Activated CD8-positive, alpha-beta memory T cell treated with anti-CD3 and anti-CD28 coated beads, Interleukin-2, amount 10 ng/mL, durations not matched to agents 7 days and 5 days (primary cell): ENCODE data around the gene LRMDA. TPM values are rescaled to one million over a fixed set of nuclear protein-coding genes. Genes with fewer than 3 reads are reported as not detected.

ENCODE experiments used
- ATAC-seq: fragments of 150-1000 bp; cut with Tn5 transposase; one replicate; pipeline ENCODE4 v1.10.0; 2021; ENCODE audit warnings: moderate library complexity
- CTCF ChIA-PET: fragments of 350-600 bp; sonication (Branson Sonifier 250); formaldehyde crosslinking; loops from one replicate; lab custom pipeline; 2021; ENCODE audit warnings: antibody characterized with exemption; lab: Charles Lee
- DNase-seq: peaks from one replicate; pipeline ENCODE4 v3.0.0-alpha.2; 2020
- H3K27ac Mint-ChIP-seq: one replicate; pipeline ENCODE4 v1.8.0; 2021; ENCODE audit warnings: mild to moderate bottlenecking, mixed read lengths
- H3K27me3 Mint-ChIP-seq: one replicate; pipeline ENCODE4 v1.8.0; 2021; ENCODE audit warnings: mixed read lengths
- H3K36me3 Mint-ChIP-seq: one replicate; pipeline ENCODE4 v1.8.0; 2021; ENCODE audit warnings: mild to moderate bottlenecking, mixed read lengths
- H3K4me1 Mint-ChIP-seq: one replicate; pipeline ENCODE4 v1.8.0; 2021; ENCODE audit warnings: mixed read lengths
- H3K4me3 Mint-ChIP-seq: one replicate; pipeline ENCODE4 v1.8.0; 2021; ENCODE audit warnings: mild to moderate bottlenecking, moderate library complexity, mixed read lengths
- H3K9me3 Mint-ChIP-seq: one replicate; pipeline ENCODE4 v1.8.0; 2022; ENCODE audit warnings: low read depth, mixed read lengths
- total RNA-seq, 2 experiments: library from RNA; stranded (reverse); gene quantifications; one replicate each; pipeline ENCODE4 v1.2.3, GENCODE V29; 2021

Gene LRMDA
- total RNA-seq, 2 experiments from 2014 or later, result not detected

DNA sequence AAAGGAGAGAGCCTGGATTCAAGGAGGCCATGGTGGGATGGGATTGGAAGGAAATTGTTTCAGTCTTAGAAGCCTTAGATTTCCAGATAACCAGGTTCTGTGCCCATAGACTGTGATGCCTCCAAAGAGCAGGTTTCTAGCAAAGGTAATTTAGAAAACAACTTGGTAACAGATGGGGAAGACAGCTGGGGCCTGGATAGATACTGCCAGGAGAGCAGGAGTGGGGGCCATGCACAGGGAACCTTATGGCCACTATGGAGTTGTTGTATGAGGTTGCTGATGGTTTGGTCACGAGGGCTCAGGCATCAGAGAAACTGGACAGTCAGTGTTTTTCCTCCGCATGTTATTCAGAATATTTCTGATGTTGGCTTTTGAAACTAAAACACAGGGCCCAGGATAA, 901.9 kb downstream of the LRMDA start:
- no peaks in the 10 kb centered on the region for H3K27me3 Mint-ChIP-seq
- CTCF ChIA-PET, result no interaction called here
- DNase-seq, result no peak
- H3K4me1 Mint-ChIP-seq, result no peaks in the 10 kb centered on the region
- H3K36me3 Mint-ChIP-seq, result no peaks in the 10 kb centered on the region
- H3K27ac Mint-ChIP-seq, result no peak overlapping the region
- no peak for ATAC-seq
- H3K4me3 Mint-ChIP-seq, result no peak overlapping the region
- no peaks in the 10 kb centered on the region for H3K9me3 Mint-ChIP-seq

DNA sequence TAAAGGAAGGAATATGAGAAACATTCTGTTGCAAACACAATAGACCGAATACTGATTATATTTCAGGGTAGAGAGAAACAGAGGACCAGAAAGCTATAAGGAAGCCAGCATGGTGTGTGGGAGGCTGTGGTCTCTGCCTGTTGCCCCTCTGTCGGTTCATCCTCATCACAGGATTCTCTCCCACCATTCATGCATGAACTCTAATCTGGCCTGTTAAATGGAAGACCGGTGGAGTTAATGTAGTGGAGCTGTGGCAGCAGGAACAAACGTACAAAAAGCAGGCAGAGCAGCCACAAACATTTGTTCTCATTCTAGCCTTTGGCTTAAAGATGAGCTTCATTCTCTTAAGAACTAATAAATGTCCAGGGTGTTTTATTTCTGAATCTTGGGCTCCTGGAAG, 902.4 kb downstream of the LRMDA start:
- CTCF ChIA-PET, result no interaction called here
- no peaks in the 10 kb centered on the region for H3K27me3 Mint-ChIP-seq
- no peaks in the 10 kb centered on the region for H3K36me3 Mint-ChIP-seq
- ATAC-seq (no peak), DNase-seq (no peak)
- H3K4me3 Mint-ChIP-seq, result no peak overlapping the region
- no peak overlapping the region for H3K27ac Mint-ChIP-seq
- no peaks in the 10 kb centered on the region for H3K4me1 Mint-ChIP-seq
- H3K9me3 Mint-ChIP-seq, result no peaks in the 10 kb centered on the region

DNA sequence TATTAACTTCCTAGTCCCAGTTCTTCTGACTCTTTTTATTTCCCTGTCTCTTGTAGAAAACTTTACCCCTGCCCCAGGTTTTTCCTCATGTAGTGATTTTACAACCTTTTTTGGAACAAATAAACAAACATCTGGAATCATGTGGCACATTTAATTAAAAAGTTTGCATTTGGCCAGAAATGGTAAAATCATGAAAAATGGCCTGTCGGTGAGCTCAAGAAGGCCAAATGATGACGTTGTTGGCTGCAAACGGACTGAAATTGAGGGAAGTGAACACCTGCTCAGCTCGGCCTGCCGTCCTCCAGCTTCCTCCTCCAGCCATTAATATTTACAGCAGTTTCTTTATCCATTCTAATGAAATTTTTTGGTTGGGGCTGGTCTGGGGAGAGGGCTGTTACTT, 902.8 kb downstream of the LRMDA start:
- Mint-ChIP-seq H3K36me3 (no peaks in the 10 kb centered on the region), H3K27me3 (no peaks in the 10 kb centered on the region), H3K9me3 (no peaks in the 10 kb centered on the region), H3K4me3 (no peak overlapping the region), H3K27ac (no peak overlapping the region), H3K4me1 (no peaks in the 10 kb centered on the region)
- CTCF ChIA-PET, result no interaction called here
- no peak for ATAC-seq
- no peak for DNase-seq

DNA sequence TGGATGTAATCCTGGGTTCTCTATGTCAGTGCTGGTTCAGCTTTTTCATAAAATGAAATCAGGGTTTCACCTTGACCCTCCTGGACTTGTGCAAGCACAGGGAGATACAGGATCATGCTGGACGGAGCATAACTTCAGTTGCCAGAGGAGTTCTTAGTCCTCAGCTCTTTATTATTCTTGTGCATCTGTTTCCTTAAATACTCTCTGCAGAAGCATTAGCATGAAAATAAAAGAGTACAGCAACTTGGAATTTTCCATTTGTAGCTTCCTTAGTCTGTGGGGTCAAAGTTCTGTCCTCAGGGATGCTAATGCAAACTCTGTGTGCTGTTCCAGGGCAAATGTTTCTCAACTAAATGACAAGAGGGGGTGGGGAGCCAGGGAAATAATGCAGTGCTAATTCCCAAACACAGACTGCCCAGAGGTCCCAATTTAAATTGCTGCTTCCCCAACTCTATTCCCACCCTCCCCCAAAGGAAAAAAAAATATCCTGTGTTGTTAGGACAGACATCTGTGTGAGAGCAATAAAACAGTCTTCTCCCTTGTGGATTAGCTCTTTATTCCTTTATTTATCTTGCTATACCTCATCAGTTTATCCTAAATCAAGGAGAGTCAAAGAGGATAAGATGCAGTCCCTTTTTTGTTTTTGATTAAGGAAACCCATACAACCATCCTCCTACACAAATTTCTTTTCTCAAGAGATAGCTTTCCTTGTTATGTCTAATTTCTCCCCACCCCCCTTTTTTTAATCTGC, 905.0 kb downstream of the LRMDA start:
- no peaks in the 10 kb centered on the region for H3K27me3 Mint-ChIP-seq
- CTCF ChIA-PET, result no interaction called here
- no peaks in the 10 kb centered on the region for H3K9me3 Mint-ChIP-seq
- DNase-seq (no peak), ATAC-seq (no peak)
- no peaks in the 10 kb centered on the region for H3K36me3 Mint-ChIP-seq
- no peak overlapping the region for H3K27ac Mint-ChIP-seq
- H3K4me1 Mint-ChIP-seq, result no peaks in the 10 kb centered on the region
- H3K4me3 Mint-ChIP-seq, result no peak overlapping the region

DNA sequence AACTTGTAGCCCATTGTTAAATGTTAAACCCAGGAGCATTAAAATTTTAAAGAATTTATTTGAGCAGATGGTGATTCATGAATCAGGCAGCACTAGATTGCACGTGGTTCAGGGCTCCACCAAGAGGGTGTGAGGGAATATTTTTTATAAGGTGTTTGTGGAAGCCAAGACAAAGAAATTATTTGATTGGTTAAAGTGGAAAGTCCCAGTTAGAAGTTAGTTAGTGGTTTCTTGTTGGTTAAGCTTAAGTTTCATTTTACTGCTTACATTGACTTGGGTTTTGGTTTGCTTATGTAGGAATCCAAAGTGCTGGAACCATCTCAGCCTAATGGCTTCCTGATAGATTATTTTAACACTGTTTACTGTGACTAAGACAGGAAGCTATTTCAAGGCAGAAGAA, 906.2 kb downstream of the LRMDA start:
- H3K4me1 Mint-ChIP-seq, result no peaks in the 10 kb centered on the region
- ATAC-seq (no peak), DNase-seq (no peak)
- H3K4me3 Mint-ChIP-seq, result no peak overlapping the region
- no peaks in the 10 kb centered on the region for H3K9me3 Mint-ChIP-seq
- CTCF ChIA-PET, result no interaction called here
- no peak overlapping the region for H3K27ac Mint-ChIP-seq
- no peaks in the 10 kb centered on the region for H3K36me3 Mint-ChIP-seq
- H3K27me3 Mint-ChIP-seq, result no peaks in the 10 kb centered on the region

DNA sequence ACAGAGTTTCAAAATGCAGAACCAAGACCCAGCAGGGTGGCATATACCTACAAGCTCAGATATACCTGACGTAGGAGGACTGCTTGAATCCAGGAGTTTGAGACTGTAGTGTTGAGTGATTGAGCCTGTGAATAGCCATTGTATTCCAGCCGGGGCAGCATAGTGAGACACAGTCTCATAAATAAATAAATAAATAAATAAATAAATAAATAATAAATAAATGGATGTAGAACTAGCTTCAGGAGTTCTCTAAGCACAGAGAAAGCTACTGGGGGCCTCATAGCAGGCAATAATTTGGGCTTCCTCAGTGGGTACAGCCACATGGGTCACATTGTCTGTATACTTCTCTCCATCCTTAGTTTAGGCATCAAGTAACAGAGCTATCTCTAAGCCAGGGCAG, 906.8 kb downstream of the LRMDA start:
- ATAC-seq, result no peak
- no peak for DNase-seq
- no peaks in the 10 kb centered on the region for H3K4me1 Mint-ChIP-seq
- no peaks in the 10 kb centered on the region for H3K27me3 Mint-ChIP-seq
- H3K27ac Mint-ChIP-seq, result no peak overlapping the region
- H3K4me3 Mint-ChIP-seq, result no peak overlapping the region
- H3K9me3 Mint-ChIP-seq, result no peaks in the 10 kb centered on the region
- CTCF ChIA-PET, result no interaction called here
- no peaks in the 10 kb centered on the region for H3K36me3 Mint-ChIP-seq

DNA sequence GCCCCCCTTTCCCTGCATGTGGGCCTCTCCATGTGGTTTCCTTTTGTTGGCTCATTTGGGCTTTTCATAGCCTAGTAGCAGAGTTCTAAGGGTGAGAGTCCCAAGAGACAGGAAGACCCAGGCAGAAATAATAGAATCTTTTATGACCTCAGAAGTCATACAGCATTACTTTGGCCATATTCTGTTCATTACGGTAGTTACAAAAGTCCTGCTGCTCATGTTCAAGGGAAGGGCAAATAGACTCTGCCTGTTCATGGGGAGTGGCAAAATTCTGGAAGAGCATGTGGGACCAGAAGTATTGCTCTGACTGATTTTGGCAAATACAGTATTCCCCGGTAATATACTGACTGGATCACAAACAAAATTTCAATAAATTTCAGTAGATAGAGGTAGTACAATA, 910.3 kb downstream of the LRMDA start:
- Mint-ChIP-seq H3K4me1 (no peaks in the 10 kb centered on the region), H3K27ac (no peak overlapping the region), H3K4me3 (no peak overlapping the region), H3K27me3 (no peaks in the 10 kb centered on the region), H3K9me3 (no peaks in the 10 kb centered on the region), H3K36me3 (no peaks in the 10 kb centered on the region)
- DNase-seq (no peak), ATAC-seq (no peak)
- CTCF ChIA-PET, result no interaction called here

DNA sequence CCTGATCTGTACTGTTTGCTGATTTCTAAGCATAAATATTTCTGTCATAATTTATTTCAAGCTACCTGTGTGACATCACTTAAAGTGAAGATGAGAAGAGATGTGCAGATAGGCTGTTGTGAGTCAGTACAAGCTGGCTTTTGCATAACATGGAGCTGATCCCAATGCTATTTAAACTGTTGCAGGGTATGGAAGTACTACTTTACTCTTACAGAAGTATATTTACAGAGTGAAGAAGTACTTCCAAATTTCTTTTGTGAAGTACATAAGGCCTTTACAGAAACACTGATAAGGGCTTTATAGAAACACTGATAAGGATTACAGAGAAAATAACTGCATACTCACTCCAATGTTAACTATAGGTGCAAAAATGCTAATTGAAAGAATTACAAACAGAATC, 911.6 kb downstream of the LRMDA start:
- H3K27me3 Mint-ChIP-seq, result no peaks in the 10 kb centered on the region
- CTCF ChIA-PET, result no interaction called here
- H3K9me3 Mint-ChIP-seq, result no peaks in the 10 kb centered on the region
- no peaks in the 10 kb centered on the region for H3K4me1 Mint-ChIP-seq
- no peak for DNase-seq
- H3K4me3 Mint-ChIP-seq, result no peak overlapping the region
- H3K27ac Mint-ChIP-seq, result no peak overlapping the region
- no peaks in the 10 kb centered on the region for H3K36me3 Mint-ChIP-seq
- ATAC-seq, result no peak

DNA sequence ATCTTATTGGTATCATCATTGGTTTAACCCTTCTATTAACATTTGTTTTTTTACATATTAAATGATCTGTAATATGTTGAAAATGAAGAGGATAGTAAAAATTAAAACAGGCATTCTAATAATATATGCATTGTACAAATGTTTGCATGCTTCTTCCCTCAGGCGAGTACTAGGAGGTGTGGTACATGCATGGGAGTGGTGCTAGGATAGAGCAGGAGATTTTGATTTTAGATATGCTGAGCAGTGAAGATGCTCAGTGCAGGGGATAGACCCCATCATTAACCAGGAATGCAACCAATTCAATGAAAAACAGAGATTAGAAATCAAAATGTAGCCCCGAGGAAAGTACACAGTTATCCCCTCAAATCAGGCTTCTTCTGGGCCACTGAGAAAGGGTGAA, 916.4 kb downstream of the LRMDA start:
- H3K36me3 Mint-ChIP-seq, result no peaks in the 10 kb centered on the region
- no peak overlapping the region for H3K4me3 Mint-ChIP-seq
- no peaks in the 10 kb centered on the region for H3K27me3 Mint-ChIP-seq
- no peak for ATAC-seq
- H3K9me3 Mint-ChIP-seq, result no peaks in the 10 kb centered on the region
- H3K27ac Mint-ChIP-seq, result no peak overlapping the region
- CTCF ChIA-PET, result no interaction called here
- no peaks in the 10 kb centered on the region for H3K4me1 Mint-ChIP-seq
- no peak for DNase-seq

DNA sequence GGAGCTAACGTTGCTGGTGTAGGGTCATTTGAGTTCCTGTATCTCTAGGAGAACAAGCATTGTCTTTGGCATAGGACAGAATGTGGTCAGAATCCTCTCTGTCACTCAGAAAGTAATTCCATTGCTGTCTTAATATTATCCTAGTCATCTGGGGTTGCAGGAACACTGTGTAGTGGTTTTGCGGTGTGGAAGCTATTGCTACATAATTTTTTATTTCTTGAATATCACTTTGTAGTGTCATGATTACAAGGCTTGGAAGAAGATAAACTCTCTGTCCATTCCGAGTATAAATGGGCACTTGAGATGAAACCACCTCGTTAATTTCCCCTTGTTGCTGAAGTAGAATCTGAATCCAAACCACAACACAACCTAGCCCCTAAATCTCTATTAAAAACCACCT, 919.2 kb downstream of the LRMDA start:
- Mint-ChIP-seq H3K4me1 (no peaks in the 10 kb centered on the region), H3K9me3 (no peaks in the 10 kb centered on the region), H3K27me3 (no peaks in the 10 kb centered on the region), H3K36me3 (no peaks in the 10 kb centered on the region), H3K27ac (no peak overlapping the region), H3K4me3 (no peak overlapping the region)
- CTCF ChIA-PET, result no interaction called here
- ATAC-seq (no peak), DNase-seq (no peak)

DNA sequence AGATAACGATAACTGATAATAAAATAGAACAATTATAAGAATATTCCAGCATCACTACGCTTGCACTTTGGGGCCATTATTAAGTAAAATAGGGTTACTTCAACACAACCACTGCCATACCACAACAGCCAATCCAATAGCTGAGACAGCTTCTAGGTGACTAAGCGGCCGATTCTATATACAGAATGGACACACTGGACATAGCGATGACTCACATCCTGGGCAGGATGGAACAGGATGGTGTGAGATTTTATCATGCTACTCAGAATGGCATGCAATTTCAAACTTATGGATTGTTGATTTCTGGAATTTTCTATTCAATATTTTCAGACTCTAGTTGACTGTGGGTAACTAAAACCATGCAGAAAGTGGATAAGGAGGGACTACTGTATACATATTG, 920.9 kb downstream of the LRMDA start:
- Mint-ChIP-seq H3K27me3 (no peaks in the 10 kb centered on the region), H3K9me3 (peaks cover 3% of the 10 kb centered on the region), H3K27ac (no peak overlapping the region), H3K4me3 (no peak overlapping the region), H3K4me1 (no peaks in the 10 kb centered on the region), H3K36me3 (no peaks in the 10 kb centered on the region)
- CTCF ChIA-PET, result no interaction called here
- DNase-seq (no peak), ATAC-seq (no peak)

DNA sequence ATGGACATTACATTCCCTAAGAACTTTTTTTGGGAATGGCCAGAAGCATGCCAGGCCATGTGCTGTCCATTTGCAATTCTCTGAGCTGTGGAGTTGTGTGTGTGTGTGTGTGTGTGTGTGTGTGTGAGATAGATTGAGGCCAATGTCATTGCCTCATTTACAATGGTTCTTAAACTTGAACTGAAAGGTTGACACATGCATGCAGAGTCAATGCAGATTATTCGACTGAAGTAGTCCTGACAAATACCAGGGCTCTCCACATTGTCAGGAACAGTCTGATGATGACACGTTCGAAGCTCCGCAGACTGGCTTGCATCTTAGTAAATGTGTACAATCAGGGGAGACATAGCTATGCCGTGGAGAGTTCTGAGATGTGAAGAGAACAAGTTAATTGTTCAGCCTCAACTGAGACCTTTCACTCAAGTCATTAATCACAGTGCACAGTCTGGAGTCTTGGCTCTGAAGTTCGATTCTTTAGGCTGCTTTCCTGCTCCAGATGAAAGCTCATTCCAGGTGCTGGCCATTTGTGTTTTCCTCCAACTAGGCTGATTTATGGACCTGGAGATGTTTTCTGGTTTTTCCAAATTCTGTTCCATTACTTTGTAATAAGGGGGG, 921.9 kb downstream of the LRMDA start:
- ATAC-seq, result no peak
- Mint-ChIP-seq H3K27ac (no peak overlapping the region), H3K4me3 (no peak overlapping the region), H3K36me3 (no peaks in the 10 kb centered on the region), H3K9me3 (peaks cover 3% of the 10 kb centered on the region), H3K4me1 (no peaks in the 10 kb centered on the region), H3K27me3 (no peaks in the 10 kb centered on the region)
- DNase-seq, result no peak
- CTCF ChIA-PET, result no interaction called here

DNA sequence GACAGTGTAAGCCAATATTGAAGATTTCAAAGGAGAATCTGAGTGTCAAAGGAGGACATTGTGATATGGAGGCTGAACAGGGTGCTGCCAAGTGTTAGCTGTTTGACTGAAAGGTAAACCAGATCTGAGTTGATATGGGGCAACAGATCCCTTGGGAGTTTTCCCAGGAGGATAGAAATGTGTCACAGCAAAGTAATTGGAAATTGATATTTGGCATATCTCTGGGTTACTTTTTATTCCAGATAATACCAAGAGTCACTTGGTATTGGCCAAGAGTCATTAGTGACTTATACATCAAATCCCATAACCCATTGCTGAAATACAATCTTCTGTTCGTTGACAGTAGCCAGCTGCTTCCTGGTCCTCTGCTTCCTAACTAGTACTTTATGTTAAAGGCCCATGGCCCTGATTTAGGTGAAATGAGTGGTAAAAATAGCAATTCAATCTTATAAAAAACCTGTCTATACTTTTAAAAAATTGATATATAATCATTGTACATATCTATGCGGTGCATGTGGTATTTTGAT, 922.9 kb downstream of the LRMDA start:
- CTCF ChIA-PET, result no interaction called here
- Mint-ChIP-seq H3K9me3 (peaks cover 3% of the 10 kb centered on the region), H3K4me1 (no peaks in the 10 kb centered on the region), H3K36me3 (no peaks in the 10 kb centered on the region), H3K27me3 (no peaks in the 10 kb centered on the region), H3K4me3 (no peak overlapping the region), H3K27ac (no peak overlapping the region)
- DNase-seq (no peak), ATAC-seq (no peak)

DNA sequence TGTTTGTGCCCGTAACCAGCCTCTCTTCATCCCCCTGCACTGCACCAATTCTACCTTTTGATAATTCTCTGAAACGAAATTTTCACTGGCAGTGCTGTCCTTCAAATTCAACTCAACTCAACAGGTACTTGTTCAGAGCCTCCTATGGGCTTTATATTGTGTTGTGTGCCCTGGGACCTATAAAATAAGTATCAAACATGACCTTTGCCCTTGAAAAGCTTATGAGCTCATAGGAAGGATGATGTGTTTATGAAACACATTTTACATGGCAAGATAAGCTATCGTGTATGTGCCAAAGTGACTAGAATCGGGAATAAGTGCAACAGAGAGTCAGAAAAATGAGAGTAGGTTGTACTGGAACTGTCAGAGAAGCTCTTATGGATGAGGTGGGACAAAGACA, 923.5 kb downstream of the LRMDA start:
- H3K27me3 Mint-ChIP-seq, result no peaks in the 10 kb centered on the region
- DNase-seq (no peak), ATAC-seq (no peak)
- no peak overlapping the region for H3K4me3 Mint-ChIP-seq
- H3K4me1 Mint-ChIP-seq, result no peaks in the 10 kb centered on the region
- CTCF ChIA-PET, result no interaction called here
- peaks cover 3% of the 10 kb centered on the region for H3K9me3 Mint-ChIP-seq
- H3K36me3 Mint-ChIP-seq, result no peaks in the 10 kb centered on the region
- H3K27ac Mint-ChIP-seq, result no peak overlapping the region
